Activated CD4-positive, CD25-positive, alpha-beta regulatory T cell treated with anti-CD3 and anti-CD28 coated beads, Interleukin-2, amount 50 U/mL, for 72 hours (primary cell): ENCODE results near the gene FAM131B.

Experiments used
- DNase-seq: peaks from one replicate; pipeline ENCODE4 v3.0.0; 2021

Gene FAM131B

DNA sequence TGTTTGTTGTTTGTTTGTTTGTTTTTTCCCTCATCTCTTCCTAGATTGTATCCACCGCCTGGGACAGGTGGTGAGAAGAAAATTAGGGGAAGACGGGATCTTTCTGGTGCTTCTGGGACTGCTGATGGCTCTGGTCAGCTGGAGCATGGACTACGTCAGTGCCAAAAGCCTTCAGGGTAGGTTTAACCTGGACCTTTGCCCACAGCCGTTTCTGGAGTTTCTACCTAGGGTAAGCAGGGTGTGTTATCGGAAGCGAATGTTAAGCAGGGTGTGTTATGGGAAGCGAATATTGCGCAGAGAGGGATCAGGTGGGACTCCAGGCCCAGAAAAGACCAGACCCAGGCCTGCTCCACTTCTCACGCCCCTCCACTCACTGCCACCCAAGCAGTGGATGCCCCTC, 41.9 kb downstream of the FAM131B start:
- no peak for DNase-seq

DNA sequence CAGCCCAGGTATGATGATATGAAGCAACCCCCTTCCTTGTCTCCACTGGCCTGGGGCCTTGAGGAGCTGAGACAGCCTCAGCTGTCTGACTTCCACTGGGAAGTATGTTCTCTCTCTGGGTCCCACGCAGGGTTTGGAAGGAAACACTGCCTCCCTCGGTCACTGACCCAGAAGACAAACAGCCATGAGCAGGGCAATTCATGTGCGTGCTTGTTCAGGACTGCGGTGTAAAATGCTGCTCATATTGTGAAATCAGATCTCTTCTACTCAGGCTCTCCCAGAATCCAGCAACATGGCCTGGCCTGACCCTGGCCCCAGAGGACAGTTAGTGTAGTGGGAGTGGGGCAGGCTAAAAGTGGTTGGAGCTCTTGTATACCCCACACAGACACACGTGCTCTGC, 43.9 kb downstream of the FAM131B start:
- no peak for DNase-seq

DNA sequence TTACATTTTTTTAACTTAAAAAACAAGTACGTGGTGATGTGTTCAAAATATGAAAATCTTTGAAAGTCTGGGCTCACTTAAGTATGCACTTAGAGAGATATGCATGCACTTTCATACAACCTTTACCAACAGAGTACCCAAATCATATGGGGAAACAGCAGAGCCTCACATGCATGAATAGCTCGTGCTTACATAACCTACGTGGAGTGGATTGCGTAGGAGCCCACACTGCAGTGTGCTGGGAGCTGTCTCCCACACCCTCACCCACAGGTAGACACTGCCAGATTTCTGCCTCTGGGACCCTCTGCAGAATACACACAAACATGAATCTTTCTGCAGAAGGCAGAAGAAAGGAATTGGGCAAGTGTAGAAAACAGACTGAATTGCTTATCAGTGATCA, 46.0 kb downstream of the FAM131B start:
- DNase-seq = no peak

DNA sequence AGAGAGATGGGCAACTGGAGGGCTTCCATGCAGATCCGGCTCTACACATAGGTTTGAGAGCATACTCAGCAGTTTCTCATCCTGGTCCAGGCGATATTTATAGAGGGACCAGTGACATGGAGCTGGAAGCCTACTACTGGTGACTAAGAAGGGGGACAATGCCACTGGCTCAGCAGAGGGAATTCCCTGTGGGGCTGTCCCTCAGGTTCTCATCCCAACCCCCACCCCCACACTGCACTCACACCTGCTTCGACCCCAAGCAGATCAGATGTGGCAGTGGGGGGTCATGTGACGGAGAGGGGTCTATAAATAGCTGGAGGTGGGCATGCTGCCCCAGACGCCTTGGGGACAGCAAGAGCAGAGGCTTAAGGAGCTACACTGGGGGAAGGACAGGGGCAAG, 46.7 kb downstream of the FAM131B start, which contains the start of gene CLCN1:
Gene CLCN1, plus strand, starts transcription at position 336 of the 400 bp plus-strand sequence. CDS start 102 bp downstream, outside the sequence.
- no peak for DNase-seq

DNA sequence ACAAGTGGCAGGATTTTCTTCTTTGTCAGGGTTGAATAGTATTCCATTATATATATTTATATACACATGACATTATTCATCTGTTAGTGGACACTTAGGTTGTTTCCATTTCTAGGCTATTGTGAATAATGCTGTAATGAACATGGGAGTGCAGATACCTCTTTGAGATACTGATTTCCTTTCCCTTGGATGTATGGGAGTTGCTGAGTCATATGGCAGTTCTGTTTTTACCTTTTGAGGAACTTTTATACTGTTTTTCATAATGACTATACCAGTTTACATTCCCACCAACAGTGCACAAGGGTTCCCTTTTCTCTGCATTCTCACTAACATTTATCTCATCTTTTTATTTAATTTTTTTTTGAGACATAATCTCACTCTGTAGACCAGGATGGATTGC, 48.4 kb downstream of the FAM131B start:
- DNase-seq = no peak

DNA sequence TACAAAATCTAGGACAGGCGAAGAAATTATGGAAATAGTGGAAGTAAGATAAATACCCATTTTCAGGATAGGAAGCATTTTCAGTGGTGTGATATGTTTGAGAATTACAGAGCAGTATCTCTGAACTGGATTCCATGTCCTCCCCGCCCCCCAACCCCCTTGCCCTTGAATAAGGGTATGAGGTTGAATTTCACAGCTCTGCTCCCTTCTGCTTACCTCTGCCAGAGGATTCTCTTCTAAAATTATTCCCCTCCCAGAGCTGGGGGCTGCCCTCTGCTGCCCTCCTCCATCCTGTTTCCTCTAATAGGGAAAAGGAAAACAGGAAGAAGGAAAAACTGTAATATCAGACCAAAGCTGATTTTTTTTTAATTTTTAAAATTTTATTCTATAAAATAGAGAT, 53.9 kb downstream of the FAM131B start:
- DNase-seq = no peak

DNA sequence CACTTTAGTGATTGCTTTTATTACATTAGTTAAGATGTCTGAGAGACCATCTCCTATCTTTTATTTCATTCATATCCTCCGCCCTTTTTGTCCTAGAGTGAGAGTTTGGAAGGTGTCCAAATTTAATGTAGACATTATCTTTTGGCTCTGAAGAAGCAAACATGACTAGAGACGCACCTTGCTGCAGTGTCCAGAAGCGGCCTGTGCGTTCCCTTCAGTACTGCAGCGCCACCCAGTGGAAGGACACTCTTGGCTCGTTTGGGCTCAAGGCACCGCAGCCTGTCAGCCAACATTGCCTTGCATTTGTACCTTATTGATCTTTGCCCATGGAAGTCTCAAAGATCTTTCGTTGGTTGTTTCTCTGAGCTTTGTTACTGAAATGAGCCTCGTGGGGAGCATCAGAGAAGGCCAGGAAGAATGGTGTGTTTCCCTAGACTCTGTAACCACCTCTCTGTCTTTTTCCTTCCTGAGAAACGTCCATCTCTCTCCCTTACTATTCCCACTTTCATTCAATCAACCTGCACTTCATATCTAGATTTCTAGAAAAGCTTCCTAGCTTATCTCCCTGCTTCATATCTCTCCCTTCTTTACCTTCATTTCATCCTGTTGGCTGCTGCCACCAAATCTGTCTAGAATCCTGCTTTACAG, 57.0 kb downstream of the FAM131B start:
- peak; percentile 70 for DNase-seq

DNA sequence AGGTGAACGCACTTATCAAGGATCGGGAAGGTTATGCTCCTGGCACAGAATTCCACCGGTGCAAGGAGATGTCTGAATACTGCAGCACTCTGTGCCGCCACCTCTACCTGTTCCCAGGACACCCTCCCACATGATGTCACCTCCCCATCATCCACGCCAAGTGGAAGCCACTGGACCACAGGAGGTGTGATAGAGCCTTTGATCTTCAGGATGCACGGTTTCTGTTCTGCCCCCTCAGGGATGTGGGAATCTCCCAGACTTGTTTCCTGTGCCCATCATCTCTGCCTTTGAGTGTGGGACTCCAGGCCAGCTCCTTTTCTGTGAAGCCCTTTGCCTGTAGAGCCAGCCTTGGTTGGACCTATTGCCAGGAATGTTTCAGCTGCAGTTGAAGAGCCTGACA, 57.6 kb downstream of the FAM131B start:
- DNase-seq = no peak

DNA sequence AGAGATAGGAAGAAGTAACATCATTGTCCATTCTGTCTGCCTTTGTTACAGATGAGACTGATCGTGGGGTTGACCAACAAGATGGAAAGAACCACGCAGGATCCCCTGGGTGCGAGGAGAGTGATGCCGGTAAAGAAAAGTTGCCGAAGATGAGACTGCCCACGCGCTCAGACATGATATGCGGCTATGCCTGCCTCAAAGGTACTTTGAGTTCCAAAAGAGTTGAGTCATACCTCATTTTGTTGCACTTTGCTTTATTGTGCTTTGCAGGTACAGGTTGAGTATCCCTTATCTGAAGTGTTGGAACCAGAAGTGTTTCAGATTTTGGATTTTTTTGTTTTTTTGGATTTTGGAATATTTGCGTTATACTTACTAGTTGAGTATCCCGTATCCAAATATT, 58.8 kb downstream of the FAM131B start:
- no peak for DNase-seq
